Heart left ventricle (tissue), 13 donors: ENCODE results near the gene ZCCHC2.
A peak's percentile ranks its signal among the peaks of the same experiment; 100 is the strongest.

Experiments
- CTCF ChIP-seq, 12 donors: fragments of 200-600 bp; sonication (generic) in 4 of 12; IDR thresholded peaks; one replicate each; pipeline versions ENCODE4 v1.5.0 to v1.8.0; 2018 to 2022; ENCODE audit warnings: antibody characterized with exemption in 12 of 12, mild to moderate bottlenecking in 5 of 12
- POLR2A ChIP-seq, 2 donors: fragments of 450-650 bp; IDR thresholded peaks; one replicate each; pipeline ENCODE4 v1.6.1; 2017; ENCODE audit warnings: antibody characterized with exemption in 2 of 2, mild to moderate bottlenecking in 2 of 2, moderate library complexity in 2 of 2
- donor health status: ischemic (EF 13 %, LVEDD 7.1; RV severe dilation, severe dysfunction).
- donor health status: DM: no; HTN: yes; CAD: no.
- donor health status: DM: no; HTN: no; CAD: no.
- donor health status: ischemic (EF 25% LVEDD 6.9; RV normal size, moderate dysfunction).
- donor health status: ischemic (EF 25% LVEDD 5.7; RV mildly dilated, moderate dysfunction).
- donor health status: ischemic (EF 35%, LVEDD 5.7; RV mildly dilated, moderate dysfunction).
- donor health status: nonischemic (EF 11% LVEDD 7.7; RV severe dilation, severe dysfunction).
- donor health status: DM: yes; HTN: yes; CAD: no.
- donor health status: PGD.
- donor health status: ischemic (EF 29% LVEDD 5.4; RV normal size, mild dysfunction).
- donor health status: nonischemic (EF 23%, LVEDD 6.1; RV moderate dilation, normal function).

GRCh38 chr18:62584241-62585120 is 61.7 kb downstream of the ZCCHC2 start:
- peak; percentile 79 to 98 (median 93) for TF ChIP-seq CTCF (IDR thresholded peaks at IDR 0.05)
- no peak for TF ChIP-seq POLR2A (IDR thresholded peaks at IDR 0.05)
